Measurements from ENCODE around the gene ISCA2.
A peak's percentile ranks its signal among the peaks of the same experiment; 100 is the strongest.

Gene ISCA2

GRCh38 chr14:74483321-74483720, 10.2 kb upstream of the ISCA2 start:
- DNase-seq (ENCODE audit: extremely low read depth, low read depth): no peak
- no peak for TF ChIP-seq CTCF (IDR thresholded peaks at IDR 0.05; ENCODE audit: low read depth, low read length)

- no peak for DNase-seq (ENCODE audit: extremely low read depth, low read depth)
- no peak for TF ChIP-seq CTCF (IDR thresholded peaks at IDR 0.05; ENCODE audit: low read depth, low read length)
These were observed 7.4 kb upstream of the ISCA2 start for GRCh38 chr14:74486164-74486563.

- TF ChIP-seq CTCF (IDR thresholded peaks at IDR 0.05; ENCODE audit: low read depth, low read length): no peak
- no peak for DNase-seq (ENCODE audit: extremely low read depth, low read depth)
These were observed 4.7 kb upstream of the ISCA2 start for GRCh38 chr14:74488786-74489397.

GRCh38 chr14:74490486-74490885, 3.1 kb upstream of the ISCA2 start:
- no peak for TF ChIP-seq CTCF (IDR thresholded peaks at IDR 0.05; ENCODE audit: low read depth, low read length)
- DNase-seq (ENCODE audit: extremely low read depth, low read depth): no peak

- DNase-seq (ENCODE audit: extremely low read depth, low read depth): no peak
- TF ChIP-seq CTCF (IDR thresholded peaks at IDR 0.05; ENCODE audit: low read depth, low read length): peak; percentile 34
These were observed 1.4 kb upstream of the ISCA2 start for GRCh38 chr14:74491956-74492775.

- no peak for DNase-seq (ENCODE audit: extremely low read depth, low read depth)
- no peak for TF ChIP-seq CTCF (IDR thresholded peaks at IDR 0.05; ENCODE audit: low read depth, low read length)
These were observed 706 bp upstream of the ISCA2 start, which contains the start of gene NPC2 for GRCh38 chr14:74492776-74493342. Gene NPC2 (minus strand): TSS chr14:74493305. CDS start chr14:74493274, 31 bp downstream.

GRCh38 chr14:74495356-74495755, 1.8 kb downstream of the ISCA2 start:
- no peak for TF ChIP-seq CTCF (IDR thresholded peaks at IDR 0.05; ENCODE audit: low read depth, low read length)
- DNase-seq (ENCODE audit: extremely low read depth, low read depth): no peak
